OCI-LY3 (cell line): Measurements from ENCODE around the gene CHST15.

Experiments used
- EZH2phosphoT487 ChIP-seq: fragments of 200-600 bp; shearing (Covaris generic); IDR thresholded peaks from 2 replicates; pipeline ENCODE4 v1.6.1; 2018; ENCODE audit warnings: antibody characterized with exemption, mixed run types, low read depth
- TF ChIP-seq, protein P1 (sequence below): fragments of 200-600, 300-600 bp; sonication (generic); IDR thresholded peaks from 2 replicates; pipeline ENCODE4 v1.5.1; 2014; ENCODE audit warnings: antibody characterized with exemption, low read length, low read depth

- TF ChIP-seq, protein P1, sequence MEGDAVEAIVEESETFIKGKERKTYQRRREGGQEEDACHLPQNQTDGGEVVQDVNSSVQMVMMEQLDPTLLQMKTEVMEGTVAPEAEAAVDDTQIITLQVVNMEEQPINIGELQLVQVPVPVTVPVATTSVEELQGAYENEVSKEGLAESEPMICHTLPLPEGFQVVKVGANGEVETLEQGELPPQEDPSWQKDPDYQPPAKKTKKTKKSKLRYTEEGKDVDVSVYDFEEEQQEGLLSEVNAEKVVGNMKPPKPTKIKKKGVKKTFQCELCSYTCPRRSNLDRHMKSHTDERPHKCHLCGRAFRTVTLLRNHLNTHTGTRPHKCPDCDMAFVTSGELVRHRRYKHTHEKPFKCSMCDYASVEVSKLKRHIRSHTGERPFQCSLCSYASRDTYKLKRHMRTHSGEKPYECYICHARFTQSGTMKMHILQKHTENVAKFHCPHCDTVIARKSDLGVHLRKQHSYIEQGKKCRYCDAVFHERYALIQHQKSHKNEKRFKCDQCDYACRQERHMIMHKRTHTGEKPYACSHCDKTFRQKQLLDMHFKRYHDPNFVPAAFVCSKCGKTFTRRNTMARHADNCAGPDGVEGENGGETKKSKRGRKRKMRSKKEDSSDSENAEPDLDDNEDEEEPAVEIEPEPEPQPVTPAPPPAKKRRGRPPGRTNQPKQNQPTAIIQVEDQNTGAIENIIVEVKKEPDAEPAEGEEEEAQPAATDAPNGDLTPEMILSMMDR: no peak
- TF ChIP-seq EZH2phosphoT487: no peak
These were observed 41.0 kb upstream of the CHST15 start for GRCh38 chr10:124134251-124134893.
